Measurements from ENCODE around the gene RHBDF2.

The RHBDF2 gene

GRCh38 chr17:76468634-76469010 is 32.6 kb downstream of the RHBDF2 start:
- no peak for DNase-seq

- no peak for DNase-seq
Observed at GRCh38 chr17:76467809-76468633, 33.2 kb downstream of the RHBDF2 start.

- no peak for DNase-seq
Observed at GRCh38 chr17:76467366-76467765, 33.9 kb downstream of the RHBDF2 start, which contains the start of gene AANAT. Gene AANAT, plus strand, starts transcription at chr17:76467603. Its CDS starts 1,144 bp downstream, at chr17:76468747.

- no peak for DNase-seq
Observed at GRCh38 chr17:76466775-76467130, 34.5 kb downstream of the RHBDF2 start.

GRCh38 chr17:76462556-76463290 is 38.5 kb downstream of the RHBDF2 start:
- DNase-seq, result no peak

- no peak for DNase-seq
Observed at GRCh38 chr17:76461765-76462555, 39.3 kb downstream of the RHBDF2 start.

GRCh38 chr17:76459674-76460073 is 41.5 kb downstream of the RHBDF2 start:
- no peak for DNase-seq

- DNase-seq, result peak in 4 of 51 donors; percentile 10 to 43 (median 32)
Observed at GRCh38 chr17:76458580-76459490, 42.4 kb downstream of the RHBDF2 start.

- DNase-seq, result no peak
Observed at GRCh38 chr17:76453431-76453743, 47.8 kb downstream of the RHBDF2 start.

- DNase-seq, result peak in 50 of 51 donors; percentile 21 to 91 (median 76)
Observed at GRCh38 chr17:76452660-76453430, 48.4 kb downstream of the RHBDF2 start, which contains the start of gene UBE2O. Gene UBE2O, minus strand, starts transcription at chr17:76453152. Its CDS starts 11 bp downstream, at chr17:76453141.

GRCh38 chr17:76452127-76452659 is 49.0 kb downstream of the RHBDF2 start:
- peak in 1 of 51 donors; percentile 39 for DNase-seq

- DNase-seq, result no peak
Observed at GRCh38 chr17:76451506-76451905, 49.7 kb downstream of the RHBDF2 start.

- DNase-seq, result no peak
Observed at GRCh38 chr17:76449126-76449525, 52.1 kb downstream of the RHBDF2 start.

- no peak for DNase-seq
Observed at GRCh38 chr17:76447931-76448652, 53.1 kb downstream of the RHBDF2 start.

GRCh38 chr17:76446449-76447231 is 54.6 kb downstream of the RHBDF2 start:
- DNase-seq, result peak in 2 of 51 donors; percentile 10 to 42

- DNase-seq, result no peak
Observed at GRCh38 chr17:76445697-76446448, 55.4 kb downstream of the RHBDF2 start.

Data from hypothalamus (tissue), 51 donors.